Measurements from ENCODE around the gene ENTREP3.
"Not testable (repeated sequence)": the region's sequence is repeated elsewhere in the genome, so short reads cannot be mapped to it uniquely, and the experiment has no call there.

The ENTREP3 gene

GRCh38 chr1:155250633-155251449 lies 4.4 kb downstream of the ENTREP3 start:
- peak; percentile 97 for DNase-seq (ENCODE audit: low spot score)

- DNase-seq (ENCODE audit: low spot score) = no peak
Observed at GRCh38 chr1:155250246-155250632, 5.0 kb downstream of the ENTREP3 start.

GRCh38 chr1:155247667-155248553 lies 7.4 kb downstream of the ENTREP3 start:
- DNase-seq (ENCODE audit: low spot score) = no peak

DNA sequence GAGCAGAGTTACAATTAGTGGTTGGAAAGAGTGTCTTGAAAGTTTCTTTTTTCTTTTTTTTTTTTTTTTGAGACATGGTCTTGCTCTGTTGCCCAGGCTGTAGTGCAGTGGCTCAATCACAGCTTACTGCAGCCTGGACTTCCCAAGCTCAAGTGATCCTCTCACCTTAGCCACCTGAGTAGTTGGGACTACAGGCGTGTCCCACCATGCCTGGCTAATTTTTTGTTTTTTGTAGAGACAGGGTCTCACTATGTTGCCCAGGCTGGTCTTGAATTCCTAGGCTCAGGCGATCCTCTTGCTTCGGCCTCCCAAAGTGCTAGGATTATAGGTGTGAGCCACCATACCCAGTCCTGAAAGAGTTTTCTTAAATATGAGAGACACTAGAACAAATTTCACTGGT lies 8.5 kb downstream of the ENTREP3 start:
- DNase-seq (ENCODE audit: low spot score) = not testable (repeated sequence)

DNA sequence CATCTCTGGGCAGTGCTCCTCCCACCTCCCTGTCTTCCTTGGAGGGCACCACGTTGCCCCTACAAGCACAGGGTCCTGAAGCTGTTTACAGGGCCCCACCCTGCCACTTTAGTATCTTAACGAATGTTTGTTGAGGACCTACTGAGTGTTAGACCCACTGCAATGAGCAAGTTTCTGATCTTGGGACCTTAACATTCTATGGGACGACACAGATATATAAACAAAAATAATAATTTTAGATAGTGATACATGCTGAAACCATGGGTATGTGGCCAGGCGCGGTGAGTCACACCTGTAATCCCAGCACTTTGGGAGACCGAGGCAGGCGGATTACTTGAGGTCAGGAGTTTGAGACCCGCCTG lies 10.1 kb downstream of the ENTREP3 start:
- no peak for DNase-seq (ENCODE audit: low spot score)

- DNase-seq (ENCODE audit: low spot score) = peak; percentile 97
Observed at GRCh38 chr1:155244368-155245162, 10.7 kb downstream of the ENTREP3 start.

- DNase-seq (ENCODE audit: low spot score) = no peak
Observed at GRCh38 chr1:155242805-155243358, 12.4 kb downstream of the ENTREP3 start.

DNA sequence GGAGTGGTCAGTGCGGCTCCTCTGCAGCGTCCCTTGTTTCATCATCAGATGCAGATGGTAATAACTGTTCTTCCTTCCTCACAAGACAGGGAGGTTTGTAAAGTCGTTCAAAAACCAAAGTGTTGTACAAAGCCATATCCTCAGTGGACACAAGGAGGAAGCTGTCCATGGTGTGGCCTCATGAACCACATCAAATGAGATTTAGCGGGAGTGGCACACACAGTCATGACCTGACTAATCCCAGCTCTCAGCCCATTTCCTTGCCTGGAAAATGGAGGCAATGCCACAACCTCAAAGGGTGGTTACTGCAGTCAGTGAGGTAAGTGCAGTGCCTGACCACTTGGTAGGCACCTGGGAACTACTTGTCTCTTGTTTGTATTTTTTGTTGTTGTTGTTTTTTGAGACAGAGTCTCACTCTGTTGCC lies 13.4 kb downstream of the ENTREP3 start:
- DNase-seq (ENCODE audit: low spot score) = no peak

GRCh38 chr1:155241069-155241679 lies 14.1 kb downstream of the ENTREP3 start:
- DNase-seq (ENCODE audit: low spot score) = peak; percentile 83

DNA sequence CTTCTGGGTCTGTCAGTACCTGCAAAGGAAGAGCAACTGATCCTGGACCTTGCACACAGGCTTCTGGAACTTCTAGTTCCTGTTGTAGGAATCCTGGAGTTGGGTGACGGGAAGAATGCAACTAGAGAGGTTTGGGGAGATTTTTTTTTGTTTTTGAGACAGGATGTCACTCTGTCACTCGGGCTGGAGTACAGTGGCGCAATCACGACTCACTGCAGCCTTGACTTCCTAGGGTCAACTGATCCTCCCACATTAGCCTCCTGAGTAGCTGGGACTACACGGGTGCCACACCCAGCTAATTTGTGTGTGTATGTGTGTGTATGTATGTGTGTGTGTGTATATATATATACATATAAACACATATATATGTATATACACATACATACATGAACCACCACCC lies 18.8 kb downstream of the ENTREP3 start:
- DNase-seq (ENCODE audit: low spot score) = no peak

- DNase-seq (ENCODE audit: low spot score) = not testable (repeated sequence)
Observed at GRCh38 chr1:155235375-155235774, 19.9 kb downstream of the ENTREP3 start.

DNA sequence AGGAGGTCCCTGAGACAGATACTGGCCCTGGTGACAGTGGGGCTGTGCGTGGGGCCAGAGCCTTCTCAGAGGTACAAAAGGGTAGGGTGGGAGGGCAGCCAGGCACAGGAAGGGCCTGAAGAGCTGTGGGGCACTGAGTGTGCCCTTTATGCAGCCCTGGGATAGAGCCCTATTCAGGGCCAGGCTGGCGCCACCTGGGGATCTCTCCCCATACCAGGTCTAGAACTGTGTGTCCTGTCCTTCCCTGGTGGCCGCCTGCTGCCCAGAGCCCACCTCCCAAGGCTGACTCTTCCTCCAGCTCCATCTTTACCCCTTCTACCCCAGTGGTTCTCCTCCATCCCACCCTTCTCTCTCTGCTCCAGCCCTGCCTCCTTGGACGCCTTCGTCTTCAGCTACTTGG lies 21.8 kb downstream of the ENTREP3 start:
- not testable (repeated sequence) for DNase-seq (ENCODE audit: low spot score)

GRCh38 chr1:155232001-155232978 lies 23.0 kb downstream of the ENTREP3 start:
- DNase-seq (ENCODE audit: low spot score) = not testable (repeated sequence)

DNA sequence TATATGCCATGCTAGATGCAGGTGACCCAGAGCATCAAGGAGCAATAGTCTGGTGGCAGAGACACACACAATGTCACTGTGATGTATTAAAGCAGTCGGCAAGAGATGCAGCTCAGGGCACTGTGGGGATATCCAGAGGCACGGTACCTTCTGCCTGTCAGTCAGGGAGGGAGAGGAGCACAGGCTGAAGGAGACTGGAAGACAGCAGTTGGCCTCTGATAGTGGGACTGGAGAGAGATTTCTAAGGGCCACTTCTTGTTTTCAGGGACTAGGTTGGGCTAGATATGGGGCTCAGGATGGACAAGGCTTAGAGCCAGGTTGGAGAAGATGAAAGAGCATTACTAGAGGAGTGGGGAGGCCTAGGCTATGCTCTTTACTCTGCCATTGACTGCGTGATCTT lies 24.0 kb downstream of the ENTREP3 start:
- DNase-seq (ENCODE audit: low spot score) = not testable (repeated sequence)

DNA sequence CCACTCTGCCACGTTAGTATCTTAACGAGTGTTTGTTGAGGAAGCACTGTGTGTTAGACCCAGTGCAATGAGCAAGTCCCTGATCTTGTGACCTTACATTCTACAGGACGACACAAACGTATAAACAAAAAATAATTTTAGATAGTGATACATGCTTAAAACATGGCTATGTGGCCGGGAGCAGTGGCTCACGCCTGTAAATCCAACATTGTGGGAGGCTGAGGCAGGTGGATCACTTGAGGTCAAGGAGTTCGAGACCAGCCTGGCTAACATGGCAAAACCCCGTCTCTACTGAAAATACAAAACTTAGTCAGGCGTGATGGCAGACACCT lies 27.2 kb downstream of the ENTREP3 start:
- DNase-seq (ENCODE audit: low spot score) = no peak

DNA sequence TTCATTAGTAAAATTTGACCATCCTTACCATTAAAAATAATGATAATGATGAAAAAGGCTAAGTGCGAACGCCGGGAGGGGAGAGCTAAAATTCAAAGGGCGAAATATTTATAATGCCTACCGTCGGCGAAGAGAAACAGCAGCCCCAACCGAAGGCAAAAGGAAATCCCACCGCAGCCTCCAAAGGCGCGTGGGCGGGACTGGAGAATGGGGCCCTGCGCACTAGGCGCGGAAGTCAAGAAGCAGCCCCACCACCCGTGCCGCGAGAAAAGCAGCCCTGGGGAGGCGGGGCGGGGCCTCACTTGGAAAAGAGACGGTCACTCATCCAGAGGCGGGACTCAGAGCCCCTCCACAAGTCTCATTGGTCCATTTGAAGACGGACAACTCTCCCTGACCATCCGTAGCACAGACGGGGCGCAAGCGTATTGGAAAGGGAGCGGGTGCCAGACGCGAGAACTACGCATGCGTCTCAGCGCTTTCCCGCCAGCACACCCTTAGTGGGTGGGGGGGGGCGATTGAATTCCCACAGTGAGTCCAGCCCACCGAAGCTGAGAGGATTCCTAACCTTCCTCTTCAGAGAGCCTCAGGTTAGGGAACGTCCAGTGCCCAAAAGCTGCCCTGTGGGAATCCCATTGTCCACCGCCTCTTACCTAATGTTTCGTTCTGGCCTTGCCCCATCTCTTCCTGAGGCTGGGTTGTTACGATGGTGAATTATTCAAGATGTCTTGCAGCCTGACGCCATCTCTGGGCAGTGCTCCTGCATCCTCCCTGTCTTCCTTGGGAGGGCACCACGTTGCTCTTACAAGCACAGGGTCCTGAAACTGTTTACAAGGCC lies 27.8 kb downstream of the ENTREP3 start:
- DNase-seq (ENCODE audit: low spot score) = peak; percentile 99

DNA sequence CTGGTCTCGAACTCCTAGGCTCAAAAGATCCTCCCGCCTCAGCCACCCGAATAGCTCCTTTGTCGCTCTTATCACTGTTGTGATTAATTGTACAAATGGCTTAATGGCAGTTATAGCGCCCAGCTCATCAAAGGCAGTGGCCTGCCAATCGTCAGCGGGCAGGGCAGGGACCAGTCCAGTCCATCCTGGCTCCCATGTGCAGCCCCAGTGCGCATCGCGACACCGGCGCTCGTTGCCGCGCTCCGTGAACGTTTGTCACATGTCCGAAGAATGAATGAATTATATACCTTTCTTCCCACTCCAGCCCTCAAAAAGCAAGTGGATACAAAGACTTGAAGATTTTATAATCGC lies 28.4 kb downstream of the ENTREP3 start:
- peak; percentile 76 for DNase-seq (ENCODE audit: low spot score)

DNA sequence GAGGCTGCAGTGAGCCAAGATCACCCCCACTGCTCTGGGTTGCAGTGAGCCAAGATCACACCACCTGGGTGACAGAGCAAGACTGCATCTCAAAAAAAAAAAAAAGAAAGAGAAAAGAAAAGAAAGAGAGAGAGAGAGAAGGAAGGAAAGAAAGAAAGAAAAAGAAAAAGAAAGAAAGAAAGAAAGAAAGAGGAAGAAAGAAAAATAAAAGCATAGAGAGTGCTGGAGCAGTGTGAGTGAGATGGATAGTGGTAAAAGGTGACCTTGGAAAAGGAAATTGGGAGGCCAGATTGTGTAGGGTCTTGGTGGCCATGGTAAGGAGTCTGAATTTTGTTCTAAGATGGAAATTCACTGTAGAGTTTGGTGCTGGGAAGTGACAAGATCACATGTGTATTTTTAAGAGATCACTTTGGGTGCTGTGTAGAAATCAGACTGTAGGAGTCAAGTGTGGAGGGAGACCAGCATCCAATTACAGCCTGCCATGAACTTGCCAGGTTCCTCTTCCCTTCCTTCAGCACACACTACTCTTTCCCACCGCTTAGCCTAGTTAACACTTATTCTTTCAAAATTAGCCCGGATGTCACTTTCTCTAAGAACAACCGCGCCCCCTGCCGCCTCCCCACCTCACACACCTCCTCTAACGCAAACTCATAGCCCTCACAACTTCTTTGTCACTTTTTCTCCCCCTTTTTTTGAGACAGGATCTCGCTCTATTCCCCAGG lies 28.9 kb downstream of the ENTREP3 start:
- DNase-seq (ENCODE audit: low spot score) = peak; percentile 82

DNA sequence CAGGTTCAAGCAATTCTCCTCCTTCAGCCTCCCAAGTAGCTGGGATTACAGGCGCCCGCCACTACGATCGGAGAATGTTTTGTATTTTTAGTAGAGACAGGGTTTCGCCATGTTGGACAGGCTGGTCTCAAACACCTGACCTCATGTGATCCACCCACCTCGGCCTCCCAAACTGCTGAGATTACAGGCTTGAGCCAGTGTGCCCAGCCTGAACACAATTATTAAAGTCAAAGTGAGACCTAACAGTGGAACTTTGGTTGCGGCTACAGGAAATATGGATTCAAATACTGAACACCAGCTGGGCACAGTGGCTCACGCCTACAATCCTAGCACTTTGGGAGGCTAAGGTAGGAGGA lies 29.9 kb downstream of the ENTREP3 start:
- not testable (repeated sequence) for DNase-seq (ENCODE audit: low spot score)
